ENCODE data around the gene MYOM3.
"Not testable (repeated sequence)": the region's sequence is repeated elsewhere in the genome, so short reads cannot be mapped to it uniquely, and the experiment has no call there.

The MYOM3 gene

DNA sequence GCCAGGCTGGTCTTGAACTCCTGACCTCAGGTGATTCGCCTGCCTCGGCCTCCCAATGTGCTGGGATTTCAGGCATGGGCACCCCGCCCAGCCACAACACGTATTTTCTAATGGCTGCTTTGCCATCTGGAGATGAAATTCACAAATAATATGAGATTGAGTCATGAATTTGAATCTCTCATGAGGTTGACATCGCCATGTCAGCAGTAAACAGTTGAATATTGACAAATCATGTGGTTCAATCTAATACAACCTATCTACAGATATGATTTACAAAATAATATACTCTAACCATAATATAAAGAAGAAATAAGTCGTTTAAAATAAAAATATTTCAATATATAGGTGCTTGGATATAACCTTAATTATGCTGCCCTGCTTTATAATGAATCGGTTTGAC lies 42.1 kb downstream of the MYOM3 start:
- no peak for DNase-seq

DNA sequence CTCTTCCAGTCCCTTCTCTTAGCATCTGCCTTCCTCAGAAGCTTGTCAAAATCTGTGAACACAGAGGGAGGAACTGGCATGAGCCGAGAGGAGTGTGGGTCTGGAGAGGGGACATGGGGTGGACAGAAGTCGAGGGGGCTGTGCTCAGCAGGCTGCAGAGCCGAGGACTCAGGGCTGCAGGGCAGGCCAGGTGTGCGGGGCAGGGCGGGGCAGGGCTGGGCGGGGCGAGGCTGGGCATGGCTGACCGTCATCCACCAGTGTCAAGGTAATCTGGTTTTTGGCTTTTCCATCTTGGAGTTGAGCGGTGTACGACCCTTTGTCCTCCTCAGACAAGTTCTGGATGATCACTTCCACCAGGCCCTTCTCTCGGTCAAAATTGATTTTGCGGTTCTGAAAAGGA lies 44.0 kb downstream of the MYOM3 start:
- DNase-seq: no peak

DNA sequence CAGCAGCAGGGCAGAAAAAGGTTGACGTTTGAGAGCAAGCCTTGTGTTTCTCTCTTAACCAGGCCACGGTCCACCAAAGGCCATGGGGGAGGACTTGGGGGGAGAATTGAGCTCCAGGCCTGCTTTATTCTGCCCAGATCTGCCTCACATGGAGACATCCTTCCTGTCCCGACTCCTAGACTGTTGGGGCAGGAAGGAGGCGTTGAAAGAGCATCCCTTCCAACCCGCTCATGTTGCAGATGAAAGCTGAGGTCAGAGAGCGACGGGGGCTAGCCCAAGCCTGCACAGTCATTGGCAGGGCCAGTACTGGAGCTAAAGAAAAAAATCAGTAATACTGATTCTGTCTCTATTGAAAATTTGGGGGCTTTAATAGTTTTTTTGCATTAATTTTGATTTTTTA lies 46.6 kb downstream of the MYOM3 start:
- no peak for DNase-seq

DNA sequence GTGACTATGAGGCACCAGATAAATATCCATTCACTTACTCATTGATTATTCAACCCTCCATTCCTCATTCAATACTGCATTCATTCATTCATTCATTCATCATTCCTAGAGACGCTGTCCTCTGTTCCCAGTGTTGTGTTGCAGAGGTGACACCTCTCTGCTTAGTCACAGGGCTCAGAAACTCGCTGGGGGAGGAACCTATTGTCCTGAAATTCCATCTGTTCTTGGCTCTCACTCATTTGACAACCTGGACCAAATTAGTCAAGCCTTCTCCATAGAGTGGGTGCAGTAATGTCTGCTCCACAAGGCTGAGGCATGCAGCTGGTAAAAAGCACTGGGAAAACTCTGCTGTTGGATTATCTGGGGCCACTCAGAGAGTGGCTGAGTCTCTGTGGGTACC lies 49.7 kb downstream of the MYOM3 start:
- DNase-seq: no peak

DNA sequence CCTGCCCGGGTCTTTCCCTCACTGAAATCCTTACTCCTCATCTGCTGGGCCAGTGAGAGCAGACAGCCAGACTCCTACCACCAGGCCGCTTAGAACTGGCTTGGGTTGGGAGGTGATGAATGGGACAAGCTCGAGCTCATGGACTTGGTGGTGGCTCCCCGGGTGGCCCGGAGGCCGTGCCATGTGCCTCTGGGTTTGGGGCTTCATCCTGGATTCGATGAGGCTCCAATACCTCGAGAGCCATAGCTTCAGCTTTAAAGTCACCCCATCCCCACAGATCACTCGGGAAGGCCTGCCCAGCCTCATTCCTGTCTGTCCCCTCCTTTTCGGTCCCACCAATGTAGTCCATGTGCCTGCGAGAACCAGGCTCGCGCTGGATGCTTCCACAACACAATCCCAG lies 51.5 kb downstream of the MYOM3 start:
- no peak for DNase-seq

DNA sequence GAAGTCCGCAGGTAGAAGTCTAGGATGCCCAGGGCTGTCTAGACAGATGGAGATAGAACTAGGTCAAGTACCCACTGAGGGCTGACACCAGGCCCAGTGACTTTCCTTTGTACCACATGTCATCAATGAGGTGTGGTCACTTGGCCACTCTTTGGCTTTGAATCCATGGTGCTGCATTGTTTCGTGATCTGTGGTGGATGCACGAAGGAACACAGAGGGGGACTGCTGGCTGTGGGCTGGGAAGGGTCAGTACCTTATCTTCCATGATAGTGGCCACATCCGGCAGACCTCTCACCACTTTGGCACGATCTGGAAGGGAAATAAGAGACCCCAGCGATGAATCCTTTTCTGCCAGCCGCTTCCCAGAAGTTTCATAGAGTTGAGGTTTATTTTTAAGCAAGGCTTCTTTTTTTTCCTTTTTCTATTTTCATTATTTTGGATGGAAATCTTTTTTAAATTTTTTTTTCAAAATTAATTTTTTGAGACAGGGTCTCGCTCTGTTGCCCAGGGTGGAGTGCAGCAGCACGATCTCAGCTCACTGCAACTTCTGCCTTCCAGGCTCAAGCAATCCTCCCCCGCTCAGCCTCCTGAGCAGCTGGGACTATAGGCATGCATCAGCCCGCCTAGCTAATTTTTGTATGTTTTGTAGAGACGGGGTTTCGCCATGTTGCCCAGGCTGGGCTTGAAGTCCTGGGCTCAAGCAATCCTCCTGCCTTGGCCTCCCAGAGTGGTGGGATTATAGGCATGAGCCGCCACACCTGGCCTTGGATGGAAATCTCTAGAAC lies 53.1 kb downstream of the MYOM3 start:
- no peak for DNase-seq

DNA sequence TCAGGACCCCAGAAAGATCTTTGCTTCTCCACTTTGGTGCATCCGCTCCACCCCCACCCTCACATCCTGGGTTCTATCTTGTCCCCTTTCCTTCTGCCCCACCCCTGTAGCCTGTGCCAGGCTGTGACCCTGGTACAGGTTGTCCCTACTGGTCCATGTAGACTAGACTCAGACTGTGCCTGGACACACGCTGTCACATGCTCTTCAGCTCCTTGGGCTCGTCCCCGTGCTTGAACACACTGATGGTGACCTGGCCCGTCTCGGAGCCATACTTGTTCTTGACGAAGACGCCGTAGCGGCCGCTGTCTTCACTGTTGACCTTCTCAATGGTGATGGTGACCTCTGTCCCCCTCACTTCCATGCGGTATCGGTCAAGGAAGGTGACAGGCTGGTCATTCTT lies 54.8 kb downstream of the MYOM3 start:
- no peak for DNase-seq

DNA sequence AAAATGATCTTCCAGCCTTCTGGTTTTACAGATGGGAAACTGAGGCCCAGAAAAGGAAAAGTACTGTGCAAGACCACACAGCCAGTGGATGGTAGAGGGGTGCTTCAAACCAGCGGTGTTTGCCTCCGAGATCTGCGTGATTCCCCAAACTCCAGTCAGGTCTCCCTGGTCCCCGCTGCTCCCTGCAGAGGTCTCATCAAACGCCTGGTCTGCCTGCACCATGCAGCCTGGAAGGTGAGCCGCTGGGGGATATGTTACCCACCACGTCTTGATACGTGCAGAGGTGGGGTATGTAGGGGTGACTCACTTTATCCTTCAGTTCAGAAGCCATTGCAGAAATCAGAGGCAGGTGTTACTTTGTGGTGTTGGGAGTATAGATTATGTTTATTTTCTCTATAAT lies 56.3 kb downstream of the MYOM3 start:
- DNase-seq: no peak

DNA sequence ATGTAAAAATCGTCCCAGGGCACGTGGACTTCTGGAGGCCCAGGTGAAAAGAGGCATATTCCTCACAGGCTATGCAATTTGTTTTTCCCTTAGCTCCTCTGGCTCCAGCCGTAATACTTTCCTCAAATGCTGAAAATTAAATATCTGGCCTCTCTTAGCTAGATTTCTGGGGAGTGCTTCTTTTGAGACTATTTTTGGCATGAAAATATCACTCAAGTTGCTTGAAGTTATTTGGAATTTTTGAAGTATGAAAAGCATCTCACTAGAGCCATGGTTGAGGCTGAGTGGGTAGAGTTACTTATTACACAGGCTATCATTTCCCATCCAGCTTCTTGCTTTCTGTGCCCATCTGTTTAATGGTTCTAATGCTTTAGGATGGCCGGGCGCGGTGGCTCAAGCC lies 59.7 kb downstream of the MYOM3 start:
- no peak for DNase-seq

DNA sequence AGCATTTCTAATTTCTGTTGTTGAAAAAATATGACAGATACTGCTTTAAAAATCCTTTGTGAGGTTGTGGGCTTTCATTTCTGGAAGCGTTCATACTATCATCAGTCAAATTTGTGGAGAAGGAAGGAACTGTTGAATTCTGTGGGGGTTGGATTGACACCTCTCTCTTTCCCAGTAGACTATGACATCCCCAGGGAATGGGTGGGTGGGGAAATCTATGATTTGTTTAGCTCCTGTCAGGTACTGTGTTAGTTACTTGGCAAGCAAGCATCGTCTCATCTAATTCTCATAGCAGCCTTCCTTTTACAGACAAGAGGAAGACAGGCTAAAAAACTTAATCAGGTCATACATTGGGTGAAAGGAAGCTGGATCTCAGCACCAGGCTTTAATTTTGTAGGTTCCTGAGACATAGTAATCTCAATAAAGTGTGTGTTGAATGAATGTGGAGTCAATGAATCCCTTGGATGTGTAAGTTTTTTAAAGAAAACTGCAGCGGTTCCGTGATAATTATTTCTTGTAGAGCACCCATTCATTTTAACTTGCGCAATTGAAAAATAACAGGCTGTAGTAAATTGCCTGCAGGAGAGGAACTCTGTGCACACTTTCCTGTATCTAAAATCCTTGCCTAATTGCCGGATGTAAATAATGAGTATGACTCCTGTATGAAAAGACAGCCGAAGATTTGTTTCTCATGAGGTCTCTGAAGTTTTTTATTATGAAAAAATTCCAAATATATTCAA lies 60.6 kb downstream of the MYOM3 start:
- no peak for DNase-seq

DNA sequence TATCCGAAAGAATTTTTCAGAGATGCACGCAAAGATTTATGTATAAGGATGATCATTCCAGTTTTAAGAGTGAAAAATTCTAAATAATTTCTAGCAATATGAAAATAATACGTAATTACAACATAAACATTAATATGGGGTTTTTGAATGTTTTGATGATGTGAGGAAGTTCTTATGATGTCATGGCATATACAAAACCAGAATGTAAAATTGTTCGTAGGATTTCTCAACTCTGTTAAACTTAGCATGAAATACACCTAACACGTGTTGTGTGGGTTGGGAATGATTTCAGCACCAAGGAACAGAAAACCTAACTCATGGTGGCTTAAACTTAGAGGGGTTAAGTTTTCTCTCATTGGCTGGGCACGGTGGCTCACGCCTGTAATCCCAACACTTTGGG lies 62.2 kb downstream of the MYOM3 start:
- no peak for DNase-seq

DNA sequence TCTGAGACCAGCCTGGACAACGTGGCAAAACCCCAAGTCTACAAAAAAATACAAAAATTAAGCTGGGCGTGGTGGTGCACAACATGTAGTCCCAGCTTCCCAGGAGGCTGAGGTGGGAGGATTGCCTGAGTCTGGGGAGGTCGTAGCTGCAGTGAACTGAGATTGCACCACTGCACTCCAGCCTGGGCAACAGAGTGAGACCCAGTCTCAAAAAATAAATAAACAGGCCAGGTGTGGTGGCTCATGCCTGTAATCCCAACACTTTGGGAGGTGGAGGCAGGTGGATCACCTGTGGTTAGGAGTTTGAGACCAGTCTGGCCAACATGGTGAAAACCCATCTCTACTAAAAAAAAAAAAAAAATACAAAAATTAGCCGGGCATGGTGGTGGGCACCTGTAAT lies 63.0 kb downstream of the MYOM3 start:
- not testable (repeated sequence) for DNase-seq

DNA sequence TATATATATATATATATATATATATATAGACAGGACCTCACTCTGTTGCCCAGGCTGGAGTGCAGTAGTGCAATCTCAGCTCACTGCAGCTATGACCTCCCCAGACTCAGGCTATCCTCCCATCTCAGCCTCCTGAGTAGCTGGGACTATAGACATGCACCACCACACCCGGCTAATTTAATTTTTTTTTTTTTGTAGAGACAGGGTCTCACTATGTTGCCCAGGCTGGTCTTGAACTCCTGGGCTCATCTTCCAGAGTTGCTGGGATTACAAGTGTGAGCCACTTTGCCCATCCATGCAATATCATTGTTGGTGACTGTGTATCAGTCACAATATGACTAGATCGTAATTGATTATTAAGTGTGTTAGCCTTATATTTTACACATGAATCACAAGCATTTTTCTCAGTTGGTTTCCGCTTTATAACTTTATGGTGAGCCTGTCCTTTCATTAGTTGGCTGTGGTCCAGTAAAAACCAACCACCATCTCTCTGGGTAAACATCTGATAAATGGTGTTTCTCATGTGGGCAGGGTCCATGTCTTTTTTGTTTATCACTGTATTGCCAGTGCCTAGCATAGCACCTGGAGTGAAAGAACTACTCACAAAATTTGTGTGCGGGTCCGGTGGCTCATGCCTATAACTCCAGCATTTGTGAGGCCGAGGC lies 63.6 kb downstream of the MYOM3 start:
- DNase-seq: no peak

DNA sequence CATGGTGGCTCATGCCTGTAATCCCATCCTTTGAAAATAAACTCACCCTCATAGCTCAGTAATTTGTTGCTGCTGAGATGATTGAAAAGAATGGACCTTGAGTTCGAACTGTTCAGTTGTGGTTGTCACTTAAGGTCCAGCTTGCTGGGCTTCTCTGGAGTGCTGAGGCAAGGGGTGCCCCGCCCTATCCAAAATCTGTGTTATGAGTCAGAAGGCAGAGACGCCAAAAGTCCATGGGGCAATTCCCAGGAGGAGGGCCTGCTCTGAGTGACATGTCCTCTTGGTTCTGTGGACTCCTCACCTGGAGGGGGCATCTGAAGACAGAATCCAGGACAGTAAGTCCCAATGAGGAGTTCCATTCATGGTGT lies 64.8 kb downstream of the MYOM3 start:
- peak; percentile 41 for DNase-seq

DNA sequence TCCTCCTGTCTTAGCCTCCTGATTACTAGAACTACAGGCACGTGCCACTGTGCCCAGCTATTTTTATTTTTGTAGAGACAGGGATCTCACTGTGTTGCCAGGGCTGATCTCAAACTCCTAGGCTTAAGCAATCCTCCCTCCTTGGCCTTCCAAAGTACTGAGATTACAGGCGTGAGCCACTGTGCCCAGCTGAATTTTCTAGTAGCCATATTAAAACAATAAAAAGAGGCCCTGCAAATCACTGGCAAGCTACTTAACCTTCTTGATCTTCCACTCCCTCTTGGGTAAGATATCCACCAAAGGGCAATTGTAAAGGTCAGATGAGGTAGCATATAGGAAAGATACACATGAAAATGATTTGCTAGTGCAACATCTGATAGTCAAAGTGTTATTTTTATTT lies 66.2 kb downstream of the MYOM3 start:
- DNase-seq: no peak

DNA sequence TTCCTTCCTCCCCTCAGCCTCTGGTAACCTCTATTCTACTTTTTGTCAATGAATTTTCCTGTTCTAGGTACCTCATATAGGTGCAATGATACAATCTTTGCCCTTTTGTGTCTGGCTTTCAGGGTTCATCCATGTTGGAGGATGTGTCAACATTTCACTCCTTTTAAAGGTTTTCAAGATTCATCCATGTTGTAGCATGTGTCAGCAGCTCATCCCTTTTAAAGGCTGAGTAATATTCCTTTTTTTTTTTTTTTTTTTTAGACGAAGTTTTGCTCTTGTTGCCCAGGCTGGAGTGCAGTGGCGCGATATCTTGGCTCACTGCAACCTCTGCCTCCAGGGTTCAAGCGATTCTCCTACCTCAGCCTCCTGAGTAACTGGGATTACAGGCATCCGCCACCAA lies 67.3 kb downstream of the MYOM3 start:
- DNase-seq: not testable (repeated sequence)

DNA sequence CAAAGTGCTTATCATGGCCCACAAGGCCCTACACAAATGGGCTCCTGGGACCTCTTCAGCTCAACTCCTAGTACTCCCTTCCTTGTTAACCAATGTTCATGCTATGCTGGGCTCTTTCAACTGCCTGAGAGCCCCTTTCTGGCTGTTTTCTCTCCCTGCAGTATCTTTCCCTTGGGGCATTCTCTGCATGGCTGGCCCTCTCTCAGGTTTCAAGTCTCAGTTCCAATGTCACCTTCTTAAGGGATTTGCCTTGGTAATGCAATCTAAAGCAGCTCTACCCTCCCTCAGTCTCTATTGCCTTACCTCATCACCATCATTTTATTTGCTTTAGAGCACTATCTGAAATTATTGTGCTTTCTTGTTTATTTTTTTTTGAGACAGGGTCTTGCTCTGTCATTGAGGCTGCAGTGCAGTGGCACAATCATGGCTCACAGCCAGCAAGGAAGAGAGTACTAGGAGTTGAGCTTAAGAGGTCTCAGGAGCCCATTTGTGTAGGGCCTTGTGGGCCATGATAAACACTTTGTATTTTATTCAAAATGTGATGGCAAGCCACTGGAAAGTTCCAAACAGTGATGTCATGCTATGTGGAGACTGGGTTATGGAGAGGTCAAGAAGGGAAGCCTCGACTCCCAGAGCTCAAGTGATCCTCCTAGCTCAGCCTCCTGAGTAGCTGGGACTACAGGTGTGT lies 68.4 kb downstream of the MYOM3 start:
- DNase-seq: no peak

DNA sequence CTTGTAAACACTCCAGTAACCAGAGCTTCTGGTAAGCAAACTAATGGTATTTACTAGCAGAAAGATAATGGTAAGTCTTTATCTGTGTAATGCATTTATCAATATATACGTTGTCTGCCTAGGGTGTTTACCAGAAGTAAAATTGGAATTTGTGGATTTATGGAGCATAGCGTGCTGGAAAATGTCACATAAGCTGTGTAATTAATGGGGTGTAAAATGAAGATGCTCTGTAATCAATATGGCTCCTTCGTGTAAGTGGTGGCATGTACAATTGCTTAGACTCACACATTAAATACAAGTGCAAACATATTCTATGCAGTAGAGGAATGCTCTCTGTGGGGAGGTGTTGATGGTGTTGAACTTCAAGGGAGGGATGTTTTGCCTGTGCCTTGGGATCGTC lies 69.6 kb downstream of the MYOM3 start:
- no peak for DNase-seq

DNA sequence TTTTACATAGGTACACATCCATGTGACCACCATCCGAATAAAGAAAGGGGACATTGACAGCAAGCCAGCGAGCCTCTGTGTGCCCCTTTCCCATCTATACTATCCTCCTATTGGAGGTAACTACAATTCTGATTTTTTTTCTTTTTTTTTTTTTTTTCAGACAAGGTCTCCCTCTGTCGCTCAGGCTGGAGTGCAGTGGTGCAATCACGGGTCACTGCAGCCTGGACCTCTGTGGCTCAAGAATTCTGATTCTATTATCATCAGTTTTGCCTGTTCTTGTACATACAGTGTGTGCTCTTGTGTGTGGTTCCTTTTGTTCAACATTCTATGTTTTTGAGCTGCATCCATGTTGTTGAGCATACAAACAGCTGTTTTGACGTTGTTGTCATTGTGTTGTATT lies 75.8 kb downstream of the MYOM3 start:
- no peak for DNase-seq

DNA sequence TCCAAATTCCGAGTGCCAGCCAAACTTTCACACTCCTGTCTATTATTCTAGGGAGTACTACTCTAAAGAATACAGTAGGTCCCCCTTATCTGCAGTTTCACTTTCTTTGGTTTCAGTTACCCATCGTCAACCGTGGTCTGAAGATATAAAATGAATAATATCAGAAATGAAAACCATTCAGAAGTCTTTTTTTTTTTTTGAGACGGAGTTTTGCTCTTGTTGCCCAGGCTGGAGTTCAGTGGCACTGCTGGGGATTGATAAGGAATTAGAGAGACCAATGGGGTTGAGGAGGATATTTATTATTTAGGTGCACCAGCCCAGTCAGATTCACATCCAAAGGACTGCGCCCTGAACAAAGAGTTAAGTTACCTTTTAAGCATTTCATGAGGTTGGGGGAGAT lies 79.0 kb downstream of the MYOM3 start:
- DNase-seq: no peak

DNA sequence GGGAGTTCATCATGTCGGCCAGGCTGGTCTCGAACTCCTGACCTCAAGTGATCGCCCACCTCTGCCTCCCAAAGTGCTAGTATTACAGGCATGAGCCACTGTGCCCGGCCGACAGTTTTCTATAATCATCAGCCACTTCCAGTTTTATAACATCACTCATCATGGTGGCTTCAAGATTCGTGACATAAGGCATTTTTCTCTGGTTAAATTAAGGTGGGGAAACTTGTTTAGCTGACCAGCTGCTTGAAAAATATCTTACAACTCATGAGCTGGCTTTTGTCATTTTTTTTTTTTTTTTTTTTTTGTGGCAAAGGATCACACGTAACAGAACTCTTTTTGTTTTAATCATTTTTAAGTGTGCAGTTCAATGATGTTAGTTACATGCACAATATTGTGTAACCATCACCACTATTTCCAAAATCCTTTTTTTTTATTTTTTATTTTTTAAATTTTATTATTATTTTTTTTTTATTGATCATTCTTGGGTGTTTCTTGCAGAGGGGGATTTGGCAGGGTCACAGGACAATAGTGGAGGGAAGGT lies 80.9 kb downstream of the MYOM3 start:
- not testable (repeated sequence) for DNase-seq

DNA sequence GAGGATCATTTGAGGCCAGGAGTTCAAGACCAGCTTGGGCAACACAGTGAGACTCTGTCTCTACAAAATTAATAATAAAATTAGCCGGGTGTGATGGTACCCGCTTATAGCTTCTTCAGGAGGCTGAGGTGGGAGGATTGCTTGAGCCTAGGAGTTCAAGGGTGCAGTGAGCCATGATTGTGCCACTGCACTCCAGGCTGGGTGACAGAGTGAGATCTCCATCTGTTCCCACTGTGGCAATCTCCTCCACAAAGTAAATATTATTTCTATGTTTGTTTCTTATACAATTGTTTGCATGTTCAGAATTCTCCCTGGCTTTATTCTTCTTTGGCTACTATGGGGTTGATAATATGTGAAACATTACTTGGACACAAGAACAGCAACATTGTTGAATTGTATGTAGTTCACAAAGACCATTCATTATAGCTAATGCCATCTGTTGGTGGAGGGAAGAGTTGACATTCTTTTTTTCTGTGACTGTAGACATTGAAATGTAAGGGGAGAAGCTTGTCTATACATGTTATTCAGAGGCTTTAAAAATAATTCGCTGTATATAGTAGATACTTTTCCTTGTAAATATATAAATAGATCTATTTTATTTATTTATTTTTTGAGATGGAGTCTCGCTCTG lies 84.0 kb downstream of the MYOM3 start:
- no peak for DNase-seq
